ENCODE results near the gene CCDC71L. TPM values are rescaled to one million over a fixed set of nuclear protein-coding genes. Genes with fewer than 3 reads are reported as not detected.

CCDC71L gene
- total and polyA plus RNA-seq, 2 donors (not counting 3 experiments of a cell fraction or from before 2014, with no cell fraction given) = 60.3 to 62.5 TPM

DNA sequence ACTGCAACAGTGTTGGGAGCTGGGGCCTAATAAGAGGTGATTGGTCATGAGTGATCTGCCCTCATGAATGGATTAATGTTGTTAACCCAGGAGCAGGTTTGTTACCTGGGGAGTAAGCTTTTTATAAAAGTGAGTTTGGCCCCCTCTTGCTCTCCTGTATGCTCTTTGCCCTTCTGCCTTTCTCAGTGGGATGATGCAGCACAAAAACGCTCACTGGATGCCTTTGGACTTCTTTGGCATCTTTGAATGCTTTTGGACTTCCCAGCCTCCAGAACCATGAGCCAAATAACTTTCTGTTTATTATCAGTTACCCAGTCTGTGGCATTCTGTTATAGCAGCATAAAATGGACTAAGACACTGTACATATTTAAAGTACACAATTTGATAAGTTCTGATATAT, 48.5 kb downstream of the CCDC71L start:
- POLR2A ChIA-PET = no interaction called here
- dilution Hi-C loops (cut with MboI; ENCODE audit: extremely low pct_ligation_motif_present, low sequenced_read_pairs) = no loop called here
- no TSS peak for BruUV-seq (replicated peaks)

More for the DNA sequence above, 48.5 kb downstream of the CCDC71L start:
- DNase-seq (ENCODE audit: low read depth, low spot score) (no peak), FAIRE-seq (no peak)
- Histone ChIP-seq H3K27me3 (ENCODE audit: control insufficient read depth in 2 of 2, insufficient read depth in 2 of 2, low read length in 2 of 2) (no peaks in the 10 kb centered on the region), H3K4me3 (replicated peaks in 1 of 3; ENCODE audit: insufficient read depth in 1 of 3, low read depth in 1 of 3, low read length in 3 of 3) (no peak overlapping the region), H3K9ac (replicated peaks; ENCODE audit: extremely low read depth, insufficient read depth, low read length) (no peak overlapping the region), H3K4me2 (ENCODE audit: insufficient read depth, low read length) (no peak overlapping the region), H4K20me1 (replicated peaks; ENCODE audit: control insufficient read depth, extremely low read depth, insufficient read depth, low read length) (no peaks in the 10 kb centered on the region), H3K36me3 (ENCODE audit: control insufficient read depth in 2 of 2, extremely low read depth in 1 of 2, insufficient read depth in 2 of 2, low read length in 2 of 2) (no peaks in the 10 kb centered on the region), H3K4me1 (ENCODE audit: control insufficient read depth, extremely low read depth, insufficient read depth, low read length) (peaks cover 20% of the 10 kb centered on the region), H3K9me1 (replicated peaks; ENCODE audit: control insufficient read depth, extremely low read depth, insufficient read depth, low read length) (no peaks in the 10 kb centered on the region), H3K27ac (ENCODE audit: insufficient read depth, low read depth, low read length) (no peak overlapping the region), H3K79me2 (ENCODE audit: control insufficient read depth, insufficient read depth, low read length) (no peaks in the 10 kb centered on the region), H3K9me3 (replicated peaks; ENCODE audit: control insufficient read depth, insufficient read depth, low read length) (no peaks in the 10 kb centered on the region), H2AFZ (ENCODE audit: low read depth, low read length) (no peak overlapping the region)
- intact Hi-C loops (cut with micrococcal nuclease) = no loop called here
- TF ChIP-seq JUN (IDR thresholded peaks at IDR 0.05; ENCODE audit: borderline replicate concordance, insufficient read depth, insufficient read length, low read depth) (no peak), MAX (IDR thresholded peaks at IDR 0.05; ENCODE audit: insufficient read depth, insufficient read length) (no peak), POLR2AphosphoS5 (IDR thresholded peaks at IDR 0.05; ENCODE audit: insufficient read depth, low read depth, low read length) (no peak), MYC (IDR thresholded peaks at IDR 0.05; ENCODE audit: low read depth, low read length) (no peak), EZH2 (IDR thresholded peaks at IDR 0.05; ENCODE audit: borderline replicate concordance, low read depth, low read length, severe bottlenecking) (no peak), CTCF (IDR thresholded peaks at IDR 0.05; ENCODE audit: extremely low read depth in 1 of 2, insufficient read depth in 1 of 2, low read depth in 1 of 2, low read length in 2 of 2) (no peak), FOS (IDR thresholded peaks at IDR 0.05; ENCODE audit: borderline replicate concordance, insufficient read depth, low read length) (no peak), GATA2 (IDR thresholded peaks at IDR 0.05; ENCODE audit: insufficient read depth, insufficient read length, low read depth, low read length) (no peak), POLR2A (IDR thresholded peaks at IDR 0.05; ENCODE audit: low read depth, low read length) (no peak)
- CTCF ChIA-PET = interaction anchor here (1.2 kb wide), 1 partner anchor 14 kb away, joined by 3 read pairs; no protein-coding TSS in a partner anchor
